ENCODE measurements around the gene ASTN2. TPM values are rescaled to one million over a fixed set of nuclear protein-coding genes. Genes with fewer than 3 reads are reported as not detected.

ASTN2 gene
- total RNA-seq, 1 donor from 2014 or later = 10.0 TPM

DNA sequence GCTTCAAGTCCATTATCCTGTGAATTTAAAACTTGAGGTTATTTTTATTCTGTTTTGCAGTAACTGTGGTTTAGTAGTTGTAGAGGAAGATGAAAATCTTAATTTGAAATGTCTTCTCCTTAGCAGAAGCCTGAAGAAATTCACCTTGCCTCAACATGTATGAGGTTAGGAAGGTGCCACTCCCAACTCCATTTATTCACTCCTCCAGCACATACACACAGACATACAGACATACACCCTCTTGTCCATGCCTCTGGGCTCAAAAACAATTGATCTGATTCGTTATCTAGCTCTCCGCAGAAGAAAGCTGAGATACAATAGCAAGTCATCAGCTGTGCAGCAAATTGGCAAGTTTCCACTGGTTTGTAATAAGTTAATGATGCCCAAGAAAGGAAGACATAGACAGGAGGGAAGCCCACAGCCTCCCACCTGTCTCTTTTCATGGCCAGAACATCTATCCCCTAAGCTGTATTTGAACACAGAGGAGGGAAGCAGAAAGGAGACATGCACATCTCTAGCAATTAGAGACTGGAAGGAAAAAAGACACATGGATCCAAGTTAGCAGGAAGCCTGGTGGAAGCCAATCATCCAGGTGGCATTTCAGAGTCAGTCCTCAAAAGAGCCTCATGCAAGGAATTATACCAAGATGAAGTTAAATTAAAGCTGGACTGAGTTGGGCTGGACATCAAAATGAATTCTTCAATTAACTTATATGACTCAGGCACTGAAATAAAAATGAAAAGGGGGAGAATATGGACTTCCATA, 257.9 kb downstream of the ASTN2 start:
- no peak for DNase-seq (ENCODE audit: low spot score)
- Mint-ChIP-seq H3K4me1 (ENCODE audit: unreplicated experiment) (peaks cover 11% of the 10 kb centered on the region), H3K9me3 (ENCODE audit: unreplicated experiment) (no peaks in the 10 kb centered on the region), H3K4me3 (ENCODE audit: unreplicated experiment) (no peak overlapping the region), H3K27ac (ENCODE audit: unreplicated experiment) (no peak overlapping the region), H3K36me3 (ENCODE audit: low read depth, unreplicated experiment) (no peaks in the 10 kb centered on the region), H3K27me3 (ENCODE audit: unreplicated experiment) (peaks cover 1% of the 10 kb centered on the region)
- TF ChIP-seq, protein P1, sequence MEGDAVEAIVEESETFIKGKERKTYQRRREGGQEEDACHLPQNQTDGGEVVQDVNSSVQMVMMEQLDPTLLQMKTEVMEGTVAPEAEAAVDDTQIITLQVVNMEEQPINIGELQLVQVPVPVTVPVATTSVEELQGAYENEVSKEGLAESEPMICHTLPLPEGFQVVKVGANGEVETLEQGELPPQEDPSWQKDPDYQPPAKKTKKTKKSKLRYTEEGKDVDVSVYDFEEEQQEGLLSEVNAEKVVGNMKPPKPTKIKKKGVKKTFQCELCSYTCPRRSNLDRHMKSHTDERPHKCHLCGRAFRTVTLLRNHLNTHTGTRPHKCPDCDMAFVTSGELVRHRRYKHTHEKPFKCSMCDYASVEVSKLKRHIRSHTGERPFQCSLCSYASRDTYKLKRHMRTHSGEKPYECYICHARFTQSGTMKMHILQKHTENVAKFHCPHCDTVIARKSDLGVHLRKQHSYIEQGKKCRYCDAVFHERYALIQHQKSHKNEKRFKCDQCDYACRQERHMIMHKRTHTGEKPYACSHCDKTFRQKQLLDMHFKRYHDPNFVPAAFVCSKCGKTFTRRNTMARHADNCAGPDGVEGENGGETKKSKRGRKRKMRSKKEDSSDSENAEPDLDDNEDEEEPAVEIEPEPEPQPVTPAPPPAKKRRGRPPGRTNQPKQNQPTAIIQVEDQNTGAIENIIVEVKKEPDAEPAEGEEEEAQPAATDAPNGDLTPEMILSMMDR (IDR thresholded peaks at IDR 0.05; ENCODE audit: unreplicated experiment) = no peak

DNA sequence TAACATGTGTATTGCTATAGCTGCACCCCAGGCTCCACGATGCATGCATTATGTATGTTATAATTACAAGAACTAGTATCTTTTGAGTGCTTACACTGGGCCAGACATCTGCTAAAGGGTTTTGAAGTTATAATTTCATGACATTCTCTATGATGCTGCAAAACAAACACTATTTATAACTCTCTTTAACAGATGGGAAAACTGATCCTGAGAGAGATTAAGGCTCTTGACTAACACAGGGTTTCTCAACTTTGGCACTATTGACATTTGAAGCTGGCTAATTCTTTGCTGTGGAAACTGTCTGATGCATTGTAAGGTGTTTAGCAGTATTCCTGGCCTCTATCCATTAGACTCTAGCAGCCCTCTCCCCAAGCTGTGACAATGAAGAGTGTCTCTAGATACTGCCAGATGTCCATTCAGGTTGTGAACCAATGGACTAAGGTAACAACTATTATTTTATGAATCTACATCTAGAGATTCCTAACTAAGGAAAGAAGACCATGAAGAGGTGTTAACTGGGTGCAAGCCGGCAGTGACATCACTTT, 258.6 kb downstream of the ASTN2 start:
- no peak for DNase-seq (ENCODE audit: low spot score)
- Mint-ChIP-seq H3K27ac (ENCODE audit: unreplicated experiment) (no peak overlapping the region), H3K36me3 (ENCODE audit: low read depth, unreplicated experiment) (no peaks in the 10 kb centered on the region), H3K4me1 (ENCODE audit: unreplicated experiment) (peaks cover 11% of the 10 kb centered on the region), H3K4me3 (ENCODE audit: unreplicated experiment) (no peak overlapping the region), H3K27me3 (ENCODE audit: unreplicated experiment) (peaks cover 1% of the 10 kb centered on the region), H3K9me3 (ENCODE audit: unreplicated experiment) (no peaks in the 10 kb centered on the region)
- TF ChIP-seq, protein P1 (IDR thresholded peaks at IDR 0.05; ENCODE audit: unreplicated experiment) = no peak

DNA sequence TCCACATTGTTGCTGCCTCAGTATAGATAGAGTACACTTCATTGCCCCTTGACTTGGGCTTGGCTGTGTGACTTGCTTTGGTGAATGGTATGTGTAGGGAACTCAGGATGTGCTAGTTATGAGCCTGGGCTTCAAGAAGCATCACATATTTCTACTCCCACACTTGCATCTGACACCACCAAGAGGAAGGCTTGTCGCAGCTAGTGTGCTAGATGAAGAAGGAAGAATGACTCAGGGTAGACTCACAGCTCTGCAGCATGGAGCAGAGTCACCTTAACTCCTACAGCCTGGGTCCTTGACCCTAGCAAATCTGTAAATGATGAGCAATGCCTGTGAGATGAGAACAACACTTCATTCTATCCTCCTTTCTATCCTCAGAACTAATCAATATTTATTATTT, 261.8 kb downstream of the ASTN2 start:
- Mint-ChIP-seq H3K4me1 (ENCODE audit: unreplicated experiment) (peaks cover 11% of the 10 kb centered on the region), H3K4me3 (ENCODE audit: unreplicated experiment) (no peak overlapping the region), H3K27me3 (ENCODE audit: unreplicated experiment) (no peaks in the 10 kb centered on the region), H3K27ac (ENCODE audit: unreplicated experiment) (no peak overlapping the region), H3K36me3 (ENCODE audit: low read depth, unreplicated experiment) (no peaks in the 10 kb centered on the region), H3K9me3 (ENCODE audit: unreplicated experiment) (no peaks in the 10 kb centered on the region)
- no peak for DNase-seq (ENCODE audit: low spot score)
- TF ChIP-seq, protein P1 (IDR thresholded peaks at IDR 0.05; ENCODE audit: unreplicated experiment) = no peak

DNA sequence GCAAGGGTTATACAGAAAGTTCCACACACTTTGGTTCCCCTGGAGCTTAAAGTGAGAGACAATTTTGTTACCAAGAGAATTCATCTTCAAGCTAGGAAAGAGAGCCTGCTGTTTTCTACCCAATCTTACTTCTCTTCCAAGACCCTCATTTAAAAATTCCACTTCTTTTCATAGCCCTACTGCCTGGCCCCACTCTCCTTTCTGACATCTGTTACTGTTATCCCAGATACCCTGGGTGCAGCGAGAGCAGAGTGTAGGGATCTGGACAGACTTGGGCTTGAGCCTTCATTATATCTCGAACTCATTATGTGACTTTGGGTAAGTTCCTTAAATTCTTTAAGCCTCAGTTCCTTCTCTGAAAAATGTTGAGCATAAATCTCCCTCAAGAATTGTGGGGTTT, 263.1 kb downstream of the ASTN2 start:
- no peaks in the 10 kb centered on the region for H3K9me3 Mint-ChIP-seq (ENCODE audit: unreplicated experiment)
- peaks cover 11% of the 10 kb centered on the region for H3K4me1 Mint-ChIP-seq (ENCODE audit: unreplicated experiment)

More for the DNA sequence above, 263.1 kb downstream of the ASTN2 start:
- H3K27ac Mint-ChIP-seq (ENCODE audit: unreplicated experiment) = no peak overlapping the region
- H3K27me3 Mint-ChIP-seq (ENCODE audit: unreplicated experiment) = no peaks in the 10 kb centered on the region
- no peaks in the 10 kb centered on the region for H3K36me3 Mint-ChIP-seq (ENCODE audit: low read depth, unreplicated experiment)
- DNase-seq (ENCODE audit: low spot score) = no peak
- no peak overlapping the region for H3K4me3 Mint-ChIP-seq (ENCODE audit: unreplicated experiment)
- TF ChIP-seq, protein P1 (IDR thresholded peaks at IDR 0.05; ENCODE audit: unreplicated experiment) = no peak
